SU-DHL-6 (cell line): ENCODE results near the gene AK9.

Experiments
- H2AFZ ChIP-seq: fragments of 200-600 bp; sonication (generic); 2 replicates; pipeline ENCODE4 v1.6.1; 2014; ENCODE audit warnings: low read depth, mild to moderate bottlenecking, moderate library complexity, mixed read lengths, antibody characterized with exemption, low read length; ENCODE audit not compliant: severe bottlenecking
- H3F3A ChIP-seq: fragments of 200-600 bp; shearing (Covaris generic); 2 replicates; pipeline ENCODE4 v1.6.0; 2016; ENCODE audit warnings: antibody characterized with exemption, mild to moderate bottlenecking; ENCODE audit not compliant: insufficient read depth
- H3K27ac ChIP-seq: fragments of 200-600 bp; sonication (generic); 2 replicates; pipeline ENCODE4 v1.5.1; 2016; ENCODE audit warnings: low read depth, mild to moderate bottlenecking, low read length, moderate library complexity, mixed read lengths
- H3K27me3 ChIP-seq: fragments of 200-600 bp; sonication (generic), shearing (Covaris generic); 2 replicates; pipeline ENCODE4 v1.6.0; 2014; ENCODE audit warnings: mild to moderate bottlenecking, low read length
- H3K36me3 ChIP-seq: fragments of 200-600 bp; sonication (generic); 2 replicates; pipeline ENCODE4 v1.6.1; 2014; ENCODE audit warnings: mild to moderate bottlenecking, low read length, mixed read lengths
- H3K4me2 ChIP-seq: fragments of 300-600, 200-600 bp; shearing (Covaris generic), sonication (generic); 2 replicates; pipeline ENCODE4 v1.6.0; 2014; ENCODE audit warnings: low read length, low read depth, mild to moderate bottlenecking; ENCODE audit not compliant: poor library complexity, severe bottlenecking
- H3K4me3 ChIP-seq: fragments of 200-600 bp; sonication (generic); 2 replicates; pipeline ENCODE4 v1.5.1; 2014; ENCODE audit warnings: antibody characterized with exemption, low read length, mild to moderate bottlenecking, mixed read lengths; ENCODE audit not compliant: insufficient read depth, poor library complexity, severe bottlenecking
- H3K79me2 ChIP-seq: fragments of 200-600 bp; sonication (generic); 2 replicates; pipeline ENCODE4 v1.6.1; 2014; ENCODE audit warnings: mild to moderate bottlenecking, low read length, moderate library complexity; ENCODE audit not compliant: insufficient read depth
- H3K9ac ChIP-seq: fragments of 200-600 bp; sonication (generic); 2 replicates; pipeline ENCODE4 v1.7.0; 2014; ENCODE audit warnings: mild to moderate bottlenecking, low read length
- H3K9me2 ChIP-seq: fragments of 200-600 bp; sonication (generic); replicated peaks from 2 replicates; pipeline ENCODE4 v1.6.1; 2014; ENCODE audit warnings: low read length; ENCODE audit not compliant: insufficient read depth
- H3K9me3 ChIP-seq: fragments of 200-600 bp; sonication (generic); 2 replicates; pipeline ENCODE4 v1.6.1; 2014; ENCODE audit warnings: low read length, mixed read lengths; ENCODE audit not compliant: insufficient read depth
- H4K20me1 ChIP-seq: fragments of 200-600 bp; sonication (generic); 2 replicates; pipeline ENCODE4 v1.6.1; 2014; ENCODE audit warnings: low read depth, mild to moderate bottlenecking, antibody characterized with exemption, low read length, moderate library complexity, mixed read lengths
- EZH2phosphoT487 ChIP-seq: fragments of 200-600 bp; sonication (generic), shearing (Covaris generic); conservative IDR thresholded peaks from 2 replicates; pipeline ENCODE4 v1.6.1; 2018; ENCODE audit warnings: mild to moderate bottlenecking, antibody characterized with exemption, low read length, moderate library complexity, mixed read lengths
- TF ChIP-seq, protein P1 (sequence below): fragments of 200-600 bp; sonication (generic); IDR thresholded peaks from one replicate; pipeline ENCODE4 v1.5.1; 2017; ENCODE audit warnings: antibody characterized with exemption, mild to moderate bottlenecking, low read length, moderate library complexity; ENCODE audit not compliant: insufficient read depth, poor library complexity, severe bottlenecking

The AK9 gene

DNA sequence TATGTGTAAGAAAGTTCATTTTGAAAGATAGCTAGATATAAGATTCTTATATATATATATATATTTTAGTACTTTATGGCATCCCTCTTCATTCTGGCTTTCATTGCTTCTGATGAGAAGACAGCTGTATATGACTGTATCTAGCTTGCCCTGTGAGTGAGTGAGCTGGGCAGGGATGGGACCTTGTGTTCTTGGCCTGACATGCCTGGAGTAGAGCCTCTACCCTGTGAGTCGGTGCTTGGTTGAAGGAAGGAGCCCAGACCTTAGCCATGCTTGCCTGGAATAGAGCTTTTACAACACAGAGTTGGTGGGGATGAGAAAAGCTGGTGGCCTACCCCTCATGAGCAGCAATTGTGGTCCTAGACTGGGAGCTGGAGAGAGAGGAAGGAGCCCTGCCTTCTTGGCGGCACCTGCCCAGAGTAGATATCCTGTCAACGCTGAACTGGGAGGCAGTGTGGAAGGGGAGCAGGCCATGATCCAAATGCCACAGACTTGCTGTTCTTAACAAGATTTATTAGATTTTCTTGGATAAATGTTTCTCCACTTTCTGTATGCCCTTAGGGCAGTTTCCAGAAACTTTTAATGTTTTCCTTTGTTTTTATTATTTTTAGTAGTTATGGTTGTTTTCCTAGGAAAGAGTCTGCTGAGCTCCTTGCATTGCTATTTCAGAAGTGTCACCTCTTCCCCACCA, 31.7 kb upstream of the AK9 start:
- H3K9ac ChIP-seq: no peak overlapping the region
- no peaks in the 10 kb centered on the region for H3K79me2 ChIP-seq
- no peaks in the 10 kb centered on the region for H3K9me3 ChIP-seq
- H3K4me3 ChIP-seq: no peak overlapping the region
- H3K27ac ChIP-seq: no peak overlapping the region
- H4K20me1 ChIP-seq: no peaks in the 10 kb centered on the region
- no peak overlapping the region for H3K4me2 ChIP-seq
- H2AFZ ChIP-seq: no peak overlapping the region
- no peaks in the 10 kb centered on the region for H3K27me3 ChIP-seq
- no peaks in the 10 kb centered on the region for H3F3A ChIP-seq
- no peak for TF ChIP-seq EZH2phosphoT487
- TF ChIP-seq, protein P1, sequence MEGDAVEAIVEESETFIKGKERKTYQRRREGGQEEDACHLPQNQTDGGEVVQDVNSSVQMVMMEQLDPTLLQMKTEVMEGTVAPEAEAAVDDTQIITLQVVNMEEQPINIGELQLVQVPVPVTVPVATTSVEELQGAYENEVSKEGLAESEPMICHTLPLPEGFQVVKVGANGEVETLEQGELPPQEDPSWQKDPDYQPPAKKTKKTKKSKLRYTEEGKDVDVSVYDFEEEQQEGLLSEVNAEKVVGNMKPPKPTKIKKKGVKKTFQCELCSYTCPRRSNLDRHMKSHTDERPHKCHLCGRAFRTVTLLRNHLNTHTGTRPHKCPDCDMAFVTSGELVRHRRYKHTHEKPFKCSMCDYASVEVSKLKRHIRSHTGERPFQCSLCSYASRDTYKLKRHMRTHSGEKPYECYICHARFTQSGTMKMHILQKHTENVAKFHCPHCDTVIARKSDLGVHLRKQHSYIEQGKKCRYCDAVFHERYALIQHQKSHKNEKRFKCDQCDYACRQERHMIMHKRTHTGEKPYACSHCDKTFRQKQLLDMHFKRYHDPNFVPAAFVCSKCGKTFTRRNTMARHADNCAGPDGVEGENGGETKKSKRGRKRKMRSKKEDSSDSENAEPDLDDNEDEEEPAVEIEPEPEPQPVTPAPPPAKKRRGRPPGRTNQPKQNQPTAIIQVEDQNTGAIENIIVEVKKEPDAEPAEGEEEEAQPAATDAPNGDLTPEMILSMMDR: no peak
- H3K9me2 ChIP-seq: no peaks in the 10 kb centered on the region
- no peaks in the 10 kb centered on the region for H3K36me3 ChIP-seq

DNA sequence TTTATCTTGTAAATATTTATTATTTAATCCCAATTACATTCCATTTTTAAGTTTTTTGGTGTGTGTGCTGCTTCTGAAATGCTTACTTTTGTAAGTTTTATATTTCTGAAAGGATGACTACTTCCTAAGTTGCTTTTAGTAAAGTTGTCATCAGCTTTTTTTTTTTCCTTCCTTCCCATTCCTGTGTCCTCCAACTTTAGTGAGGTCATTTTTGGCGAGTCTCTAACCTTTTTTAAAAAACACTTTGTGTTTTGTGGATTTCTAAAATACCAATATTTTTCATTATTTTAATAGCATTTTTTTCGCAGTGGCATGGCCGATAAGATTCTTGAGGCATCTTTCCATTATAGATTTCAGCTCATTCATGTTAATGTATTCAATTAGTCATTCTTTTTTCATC, 31.0 kb upstream of the AK9 start:
- no peak overlapping the region for H3K4me3 ChIP-seq
- H2AFZ ChIP-seq: no peak overlapping the region
- H3K9ac ChIP-seq: no peak overlapping the region
- no peaks in the 10 kb centered on the region for H3F3A ChIP-seq
- no peaks in the 10 kb centered on the region for H3K9me3 ChIP-seq
- no peaks in the 10 kb centered on the region for H3K79me2 ChIP-seq
- no peaks in the 10 kb centered on the region for H3K27me3 ChIP-seq
- TF ChIP-seq EZH2phosphoT487: no peak
- TF ChIP-seq, protein P1: no peak
- H3K4me2 ChIP-seq: no peak overlapping the region
- H3K36me3 ChIP-seq: no peaks in the 10 kb centered on the region
- H3K9me2 ChIP-seq: no peaks in the 10 kb centered on the region
- H4K20me1 ChIP-seq: no peaks in the 10 kb centered on the region
- no peak overlapping the region for H3K27ac ChIP-seq

DNA sequence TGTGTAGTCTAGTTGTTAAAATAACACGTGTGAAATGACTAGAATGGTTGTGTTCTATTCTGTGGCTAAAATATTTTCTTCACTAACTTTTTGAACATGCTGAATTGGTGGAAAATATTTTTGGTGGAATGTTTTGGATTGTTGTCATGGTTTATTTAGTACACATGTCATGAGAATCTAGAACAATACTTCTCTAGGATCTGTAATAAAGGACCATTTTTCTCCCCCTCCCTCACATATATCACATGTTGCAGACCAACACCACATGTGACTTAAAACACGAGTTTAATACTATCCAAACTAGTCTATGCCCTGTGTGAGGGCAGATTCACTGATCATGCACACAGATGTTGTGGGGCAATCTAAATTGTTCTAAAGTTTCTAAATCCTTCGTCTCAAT, 29.3 kb upstream of the AK9 start:
- Histone ChIP-seq H3K9me2 (no peaks in the 10 kb centered on the region), H3K27me3 (no peaks in the 10 kb centered on the region), H3K36me3 (no peaks in the 10 kb centered on the region), H3K9ac (no peak overlapping the region), H3F3A (no peaks in the 10 kb centered on the region), H3K4me3 (no peak overlapping the region), H3K27ac (no peak overlapping the region), H2AFZ (no peak overlapping the region), H4K20me1 (peaks cover 2% of the 10 kb centered on the region; the same call in 1 of the 2 replicates), H3K9me3 (no peaks in the 10 kb centered on the region), H3K4me2 (no peak overlapping the region), H3K79me2 (no peaks in the 10 kb centered on the region)
- TF ChIP-seq, protein P1: no peak
- no peak for TF ChIP-seq EZH2phosphoT487
